HepG2 (cell line): ENCODE results near the gene HSPB9. TPM values are rescaled to one million over a fixed set of nuclear protein-coding genes. Genes with fewer than 3 reads are reported as not detected.

Experiments used
- ARID4A ChIP-seq: sonication (generic); formaldehyde crosslinking; IDR thresholded peaks from 2 replicates; pipeline ENCODE4 v1.5.0; 2020; ENCODE audit warnings: mild to moderate bottlenecking, missing genetic modification reagents, borderline replicate concordance
- FOSL2 ChIP-seq: sonication (generic); formaldehyde crosslinking; IDR thresholded peaks from 2 replicates; pipeline ENCODE4 v1.4.0; 2020; ENCODE audit warnings: missing genetic modification reagents
- HIVEP1 ChIP-seq: sonication (generic); formaldehyde crosslinking; IDR thresholded peaks from 2 replicates; pipeline ENCODE4 v1.4.0; 2020; ENCODE audit warnings: mild to moderate bottlenecking, missing genetic modification reagents
- KDM4B ChIP-seq: sonication (generic); formaldehyde crosslinking; IDR thresholded peaks from 2 replicates; pipeline ENCODE4 v1.4.0; 2020; ENCODE audit warnings: missing genetic modification reagents
- MYNN ChIP-seq: sonication (generic); formaldehyde crosslinking; IDR thresholded peaks from 2 replicates; pipeline ENCODE4 v1.4.0; 2020; ENCODE audit warnings: mild to moderate bottlenecking, low read depth, missing genetic modification reagents
- SYNCRIP ChIP-seq: fragments of 200-400 bp; formaldehyde crosslinking; IDR thresholded peaks from 2 replicates; pipeline ENCODE4 v1.6.1; 2018; ENCODE audit warnings: mild to moderate bottlenecking, low read depth, low read length; ENCODE audit not compliant: insufficient read depth
- TCF7L2 ChIP-seq: IDR thresholded peaks from 2 replicates; pipeline ENCODE4 v1.6.1; 2011; ENCODE audit warnings: mild to moderate bottlenecking, low read depth, low read length, moderate library complexity
- ZBTB4 ChIP-seq: sonication (generic); formaldehyde crosslinking; IDR thresholded peaks from 2 replicates; pipeline ENCODE4 v1.4.0; 2020; ENCODE audit warnings: missing genetic modification reagents, mild to moderate bottlenecking, borderline replicate concordance
- ZBTB8A ChIP-seq: sonication (generic); formaldehyde crosslinking; IDR thresholded peaks from 2 replicates; pipeline ENCODE4 v1.4.0; 2020; ENCODE audit warnings: mild to moderate bottlenecking, low read depth, missing genetic modification reagents, borderline replicate concordance
- ZC3H13 ChIP-seq: sonication (generic); formaldehyde crosslinking; IDR thresholded peaks from 2 replicates; pipeline ENCODE4 v1.8.1; 2023; ENCODE audit warnings: mild to moderate bottlenecking, missing genetic modification reagents, moderate library complexity
- ZMYM2 ChIP-seq: sonication (generic); formaldehyde crosslinking; IDR thresholded peaks from 2 replicates; pipeline ENCODE4 v1.8.0; 2022; ENCODE audit warnings: mild to moderate bottlenecking, missing genetic modification reagents
- ZNF17 ChIP-seq: sonication (generic); formaldehyde crosslinking; IDR thresholded peaks from 2 replicates; pipeline ENCODE4 v1.5.0; 2020; ENCODE audit warnings: mild to moderate bottlenecking, missing genetic modification reagents
- ZNF180 ChIP-seq: sonication (generic); formaldehyde crosslinking; IDR thresholded peaks from 2 replicates; pipeline ENCODE4 v1.4.0; 2020; ENCODE audit warnings: low read depth, missing genetic modification reagents, borderline replicate concordance
- ZNF224 ChIP-seq: sonication (generic); formaldehyde crosslinking; IDR thresholded peaks from 2 replicates; pipeline ENCODE4 v1.5.0; 2020; ENCODE audit warnings: mild to moderate bottlenecking, missing genetic modification reagents
- ZNF24 ChIP-seq: fragments of 450-650 bp; IDR thresholded peaks from 2 replicates; pipeline ENCODE4 v1.6.1; 2017; ENCODE audit warnings: antibody characterized with exemption, mild to moderate bottlenecking
- ZNF441 ChIP-seq: sonication (generic); formaldehyde crosslinking; IDR thresholded peaks from 2 replicates; pipeline ENCODE4 v1.7.0; 2021; ENCODE audit warnings: missing genetic modification reagents, borderline replicate concordance
- ZNF503 ChIP-seq: sonication (generic); formaldehyde crosslinking; IDR thresholded peaks from 2 replicates; pipeline ENCODE4 v1.4.0; 2020; ENCODE audit warnings: missing genetic modification reagents
- ZSCAN12 ChIP-seq: sonication (generic); formaldehyde crosslinking; IDR thresholded peaks from 2 replicates; pipeline ENCODE4 v1.9.0; 2021; ENCODE audit warnings: mild to moderate bottlenecking, missing genetic modification reagents
- polyA plus RNA-seq, 8 experiments: library from polyadenylated mRNA; depleted of rRNA in 3 of 8; stranded (reverse) in 7 of 8; unstranded in 1 of 8; fragments of >200 nt; fragmentation: Illumina TruSeq in 4 of 8; extraction: Trizol in 4 of 8; gene quantifications; 2 replicates each; pipeline versions ENCODE4 v1.2.1 to v1.2.3, GENCODE V29; 2011 to 2016; ENCODE audit warnings: low read depth in 4 of 8, missing spikeins in 1 of 8, mixed read lengths in 1 of 8; ENCODE audit not compliant: insufficient read depth in 1 of 8
- total RNA-seq, 5 experiments: library from RNA; depleted of rRNA; stranded (reverse); fragments of >200 nt; fragmentation: Illumina TruSeq; extraction: Trizol; gene quantifications; 2 replicates each; pipeline ENCODE4 v1.2.3, GENCODE V29; 2016; ENCODE audit warnings: low read depth in 1 of 5

Gene HSPB9
- total and polyA plus RNA-seq, 2 of the 13 experiments (the other 11 are each of a cell fraction or from before 2014, with no cell fraction given) = 0.05 to 0.24 TPM

- TF ChIP-seq ZNF503 (no peak), SYNCRIP (no peak), TCF7L2 (no peak), MYNN (CRISPR knock-in tag) (peak; percentile 59; the same call in 1 of the 2 replicates), ZBTB8A (CRISPR knock-in tag) (peak; percentile 13; the same call in 1 of the 2 replicates), ZMYM2 (CRISPR knock-in tag) (no peak), ZNF224 (CRISPR knock-in tag) (no peak), HIVEP1 (CRISPR knock-in tag) (peak; percentile 44; the same call in 1 of the 2 replicates), ZNF441 (CRISPR knock-in tag) (no peak), ARID4A (peak; percentile 83; the same call in 1 of the 2 replicates), ZC3H13 (CRISPR knock-in tag) (peak; percentile 85; the same call in 1 of the 2 replicates), ZSCAN12 (CRISPR knock-in tag) (no peak), ZNF17 (CRISPR knock-in tag) (no peak), ZNF24 (no peak), ZBTB4 (CRISPR knock-in tag) (no peak), ZNF180 (CRISPR knock-in tag) (no peak), KDM4B (CRISPR knock-in tag) (0 out of 2 replicates have a peak, but pooled peaks have one; percentile 48), FOSL2 (CRISPR knock-in tag) (no peak)
Observed at GRCh38 chr17:42120770-42121769, 1.5 kb upstream of the HSPB9 start, which contains the start of gene KAT2A (continued).
